ENCODE measurements around the gene TMEM80.
"Not testable (repeated sequence)": the region's sequence is repeated elsewhere in the genome, so short reads cannot be mapped to it uniquely, and the experiment has no call there.

Gene TMEM80

GRCh38 chr11:695538-696248 is at the start of gene TMEM80:
TSS of gene TMEM80 (plus strand) at chr11:695816. CDS start at chr11:695828, 12 bp downstream.
- peak; percentile 89 for DNase-seq (ENCODE audit: low read depth)
- TF ChIP-seq, protein P1, sequence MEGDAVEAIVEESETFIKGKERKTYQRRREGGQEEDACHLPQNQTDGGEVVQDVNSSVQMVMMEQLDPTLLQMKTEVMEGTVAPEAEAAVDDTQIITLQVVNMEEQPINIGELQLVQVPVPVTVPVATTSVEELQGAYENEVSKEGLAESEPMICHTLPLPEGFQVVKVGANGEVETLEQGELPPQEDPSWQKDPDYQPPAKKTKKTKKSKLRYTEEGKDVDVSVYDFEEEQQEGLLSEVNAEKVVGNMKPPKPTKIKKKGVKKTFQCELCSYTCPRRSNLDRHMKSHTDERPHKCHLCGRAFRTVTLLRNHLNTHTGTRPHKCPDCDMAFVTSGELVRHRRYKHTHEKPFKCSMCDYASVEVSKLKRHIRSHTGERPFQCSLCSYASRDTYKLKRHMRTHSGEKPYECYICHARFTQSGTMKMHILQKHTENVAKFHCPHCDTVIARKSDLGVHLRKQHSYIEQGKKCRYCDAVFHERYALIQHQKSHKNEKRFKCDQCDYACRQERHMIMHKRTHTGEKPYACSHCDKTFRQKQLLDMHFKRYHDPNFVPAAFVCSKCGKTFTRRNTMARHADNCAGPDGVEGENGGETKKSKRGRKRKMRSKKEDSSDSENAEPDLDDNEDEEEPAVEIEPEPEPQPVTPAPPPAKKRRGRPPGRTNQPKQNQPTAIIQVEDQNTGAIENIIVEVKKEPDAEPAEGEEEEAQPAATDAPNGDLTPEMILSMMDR (conservative IDR thresholded peaks at IDR 0.05; ENCODE audit: low read depth, low read length), result no peak
- H3K4me3 ChIP-seq (ENCODE audit: low read length), result peak within 1 kb of the TSS; percentile 73

GRCh38 chr11:646214-646613 is 49.4 kb upstream of the TMEM80 start:
- no peak overlapping the region for H3K4me3 ChIP-seq (ENCODE audit: low read length)
- DNase-seq (ENCODE audit: low read depth), result no peak
- TF ChIP-seq, protein P1 (conservative IDR thresholded peaks at IDR 0.05; ENCODE audit: low read depth, low read length), result no peak

- not testable (repeated sequence) for DNase-seq (ENCODE audit: low read depth); H3K4me3 ChIP-seq (ENCODE audit: low read length)
Observed at GRCh38 chr11:647672-648158, 47.9 kb upstream of the TMEM80 start.

GRCh38 chr11:650482-650881 is 45.1 kb upstream of the TMEM80 start:
- no peak for DNase-seq (ENCODE audit: low read depth)
- TF ChIP-seq, protein P1 (conservative IDR thresholded peaks at IDR 0.05; ENCODE audit: low read depth, low read length), result no peak
- H3K4me3 ChIP-seq (ENCODE audit: low read length), result no peak overlapping the region

- DNase-seq (ENCODE audit: low read depth); H3K4me3 ChIP-seq (ENCODE audit: low read length): not testable (repeated sequence)
Observed at GRCh38 chr11:653136-653535, 42.5 kb upstream of the TMEM80 start.

GRCh38 chr11:653837-654236 is 41.8 kb upstream of the TMEM80 start:
- no peak for DNase-seq (ENCODE audit: low read depth)
- no peak overlapping the region for H3K4me3 ChIP-seq (ENCODE audit: low read length)
- TF ChIP-seq, protein P1 (conservative IDR thresholded peaks at IDR 0.05; ENCODE audit: low read depth, low read length), result no peak

- H3K4me3 ChIP-seq (ENCODE audit: low read length); DNase-seq (ENCODE audit: low read depth): not testable (repeated sequence)
Observed at GRCh38 chr11:654444-654843, 41.2 kb upstream of the TMEM80 start.

- no peak for DNase-seq (ENCODE audit: low read depth)
- no peak overlapping the region for H3K4me3 ChIP-seq (ENCODE audit: low read length)
- TF ChIP-seq, protein P1 (conservative IDR thresholded peaks at IDR 0.05; ENCODE audit: low read depth, low read length), result no peak
Observed at GRCh38 chr11:655036-655726, 40.4 kb upstream of the TMEM80 start.
